Activated B cell treated with CpG ODN at 0.5 μM for 24 hours (primary cell): ENCODE data around the gene LRCH1. TPM values are rescaled to one million over a fixed set of nuclear protein-coding genes. Genes with fewer than 3 reads are reported as not detected.
"Not testable (repeated sequence)": the region's sequence is repeated elsewhere in the genome, so short reads cannot be mapped to it uniquely, and the experiment has no call there.

Experiments used
- ATAC-seq: fragments of 200-7000 bp; cut with Tn5 transposase; one replicate; pipeline ENCODE4 v1.10.0; 2021; ENCODE audit warnings: low read depth, mild to moderate bottlenecking, moderate library complexity
- CTCF ChIA-PET: fragments of 350-600 bp; sonication (Branson Sonifier 250); formaldehyde crosslinking; loops from one replicate; lab custom pipeline; 2021; ENCODE audit warnings: antibody characterized with exemption; lab: Charles Lee
- POLR2A ChIA-PET: fragments of 350-600 bp; sonication (Branson Sonifier 250); formaldehyde crosslinking; loops from one replicate; lab custom pipeline; 2021; ENCODE audit warnings: antibody characterized with exemption; lab: Charles Lee
- DNase-seq: peaks from one replicate; pipeline ENCODE4 v3.0.0; 2022
- H3K27ac Mint-ChIP-seq: one replicate; pipeline ENCODE4 v1.8.0; 2020; ENCODE audit warnings: mixed read lengths
- H3K27me3 Mint-ChIP-seq: one replicate; pipeline ENCODE4 v1.8.0; 2021; ENCODE audit warnings: mixed read lengths
- H3K36me3 Mint-ChIP-seq: one replicate; pipeline ENCODE4 v1.8.0; 2021; ENCODE audit warnings: low read depth, mixed read lengths
- H3K4me1 Mint-ChIP-seq: one replicate; pipeline ENCODE4 v1.8.0; 2021; ENCODE audit warnings: mixed read lengths
- H3K4me3 Mint-ChIP-seq: one replicate; pipeline ENCODE4 v1.8.0; 2020; ENCODE audit warnings: mild to moderate bottlenecking, mixed read lengths
- H3K9me3 Mint-ChIP-seq: one replicate; pipeline ENCODE4 v1.8.0; 2020; ENCODE audit warnings: mixed read lengths
- intact Hi-C: fragments of 100-400 bp; cut with micrococcal nuclease; formaldehyde crosslinking; loops from one replicate; pipeline ENCODE4 v1.15.1; 2024
- total RNA-seq: library from RNA; stranded (reverse); gene quantifications from 2 replicates; pipeline ENCODE4 v1.2.3, GENCODE V29; 2022
- TF ChIP-seq, protein P1 (sequence below): fragments of 200-600 bp; IDR thresholded peaks from one replicate; pipeline ENCODE4 v1.8.0; 2022; ENCODE audit warnings: antibody characterized with exemption, mild to moderate bottlenecking

Gene LRCH1
- total RNA-seq, 1 donor from 2014 or later, result 46.3 TPM

DNA sequence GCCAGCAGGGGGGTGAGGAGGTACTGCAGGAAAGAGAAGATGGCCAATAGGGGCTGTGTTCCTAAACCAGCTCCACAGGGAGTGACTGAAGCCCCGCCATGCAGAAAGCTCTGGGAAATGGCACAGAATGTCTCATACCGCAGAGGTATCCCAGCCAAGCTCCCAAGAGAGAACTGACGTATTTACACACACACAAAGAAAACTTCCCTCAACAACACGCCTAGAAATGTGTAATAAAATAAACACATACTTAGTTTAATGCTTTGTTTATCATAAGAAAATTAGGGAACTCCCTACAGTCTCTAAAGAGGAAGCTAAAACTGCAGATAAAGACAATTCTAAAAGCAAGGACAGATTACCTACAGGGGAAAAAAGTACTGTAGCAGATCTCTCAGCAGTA lies 204.0 kb downstream of the LRCH1 start:
- H3K4me1 Mint-ChIP-seq, result peaks cover 26% of the 10 kb centered on the region
- no peak overlapping the region for H3K4me3 Mint-ChIP-seq
- no peak for DNase-seq

DNA sequence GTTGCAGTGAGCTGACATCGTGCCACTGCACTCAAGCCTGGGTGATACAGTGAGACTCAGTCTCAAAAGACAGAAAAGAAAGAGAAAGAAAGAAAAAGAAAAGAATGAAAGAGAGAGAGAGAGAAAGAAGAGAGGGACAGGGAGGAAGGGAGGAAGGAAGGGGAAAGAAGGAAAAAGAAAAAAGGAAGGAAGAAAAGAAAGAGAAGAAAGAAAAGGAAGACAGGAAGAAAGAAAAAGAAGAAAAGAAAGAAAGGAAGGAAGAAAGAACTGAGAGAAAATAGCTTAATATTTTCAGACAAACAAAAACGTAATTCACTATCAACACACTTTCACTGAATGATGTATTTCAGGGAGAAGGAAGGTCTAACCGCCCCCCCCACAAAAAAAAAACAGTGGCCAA lies 204.7 kb downstream of the LRCH1 start:
- peaks cover 23% of the 10 kb centered on the region for H3K4me1 Mint-ChIP-seq
- POLR2A ChIA-PET, result interaction anchor here (0.6 kb wide), 1 partner anchor 163 kb away, joined by 3 read pairs; no protein-coding TSS in a partner anchor
- no peak for DNase-seq
- H3K36me3 Mint-ChIP-seq, result peaks cover 4% of the 10 kb centered on the region
- peaks cover 1% of the 10 kb centered on the region for H3K27me3 Mint-ChIP-seq
- CTCF ChIA-PET, result interaction anchor here (0.7 to 1.7 kb wide), 2 partner anchors 17 to 206 kb away, joined by 3 read pairs; no protein-coding TSS in a partner anchor
- no peak for ATAC-seq
- TF ChIP-seq, protein P1, sequence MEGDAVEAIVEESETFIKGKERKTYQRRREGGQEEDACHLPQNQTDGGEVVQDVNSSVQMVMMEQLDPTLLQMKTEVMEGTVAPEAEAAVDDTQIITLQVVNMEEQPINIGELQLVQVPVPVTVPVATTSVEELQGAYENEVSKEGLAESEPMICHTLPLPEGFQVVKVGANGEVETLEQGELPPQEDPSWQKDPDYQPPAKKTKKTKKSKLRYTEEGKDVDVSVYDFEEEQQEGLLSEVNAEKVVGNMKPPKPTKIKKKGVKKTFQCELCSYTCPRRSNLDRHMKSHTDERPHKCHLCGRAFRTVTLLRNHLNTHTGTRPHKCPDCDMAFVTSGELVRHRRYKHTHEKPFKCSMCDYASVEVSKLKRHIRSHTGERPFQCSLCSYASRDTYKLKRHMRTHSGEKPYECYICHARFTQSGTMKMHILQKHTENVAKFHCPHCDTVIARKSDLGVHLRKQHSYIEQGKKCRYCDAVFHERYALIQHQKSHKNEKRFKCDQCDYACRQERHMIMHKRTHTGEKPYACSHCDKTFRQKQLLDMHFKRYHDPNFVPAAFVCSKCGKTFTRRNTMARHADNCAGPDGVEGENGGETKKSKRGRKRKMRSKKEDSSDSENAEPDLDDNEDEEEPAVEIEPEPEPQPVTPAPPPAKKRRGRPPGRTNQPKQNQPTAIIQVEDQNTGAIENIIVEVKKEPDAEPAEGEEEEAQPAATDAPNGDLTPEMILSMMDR, result no peak
- no peaks in the 10 kb centered on the region for H3K9me3 Mint-ChIP-seq
- H3K27ac Mint-ChIP-seq, result no peak overlapping the region
- intact Hi-C loops, result no loop called here
- no peak overlapping the region for H3K4me3 Mint-ChIP-seq

More for the DNA sequence above, 204.0 kb downstream of the LRCH1 start:
- Mint-ChIP-seq H3K9me3 (no peaks in the 10 kb centered on the region), H3K27ac (no peak overlapping the region), H3K36me3 (peaks cover 7% of the 10 kb centered on the region), H3K27me3 (peaks cover 1% of the 10 kb centered on the region)
- TF ChIP-seq, protein P1, result no peak
- POLR2A ChIA-PET, result interaction anchor here (0.6 kb wide), 1 partner anchor 163 kb away, joined by 3 read pairs; no protein-coding TSS in a partner anchor
- intact Hi-C loops, result no loop called here
- ATAC-seq, result no peak
- CTCF ChIA-PET, result interaction anchor here (0.7 to 1.7 kb wide), 2 partner anchors 18 to 205 kb away, joined by 3 read pairs; no protein-coding TSS in a partner anchor

DNA sequence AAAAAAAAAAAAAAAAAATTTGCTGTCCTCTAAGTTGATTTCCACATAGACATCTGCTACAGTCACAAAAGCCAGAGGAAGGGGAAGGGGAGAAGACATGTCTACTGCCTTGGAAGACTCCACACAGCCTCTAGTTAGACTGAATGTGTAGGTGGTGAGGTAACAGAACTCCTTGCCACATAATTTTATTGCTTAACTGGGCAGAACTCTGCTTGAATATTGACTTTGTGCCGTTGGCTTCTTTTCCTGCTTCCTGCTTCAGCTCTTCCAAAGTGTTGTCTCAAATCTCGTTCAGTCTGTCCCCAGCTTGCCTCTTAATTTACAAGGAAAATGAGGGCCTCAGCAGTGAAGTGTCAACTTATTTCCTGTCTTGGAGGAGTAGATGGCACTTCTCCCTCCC lies 206.9 kb downstream of the LRCH1 start:
- Mint-ChIP-seq H3K4me3 (no peak overlapping the region), H3K27ac (no peak overlapping the region), H3K9me3 (no peaks in the 10 kb centered on the region), H3K36me3 (no peaks in the 10 kb centered on the region), H3K27me3 (peaks cover 1% of the 10 kb centered on the region), H3K4me1 (peaks cover 21% of the 10 kb centered on the region)
- ATAC-seq (no peak), DNase-seq (no peak)
- TF ChIP-seq, protein P1, result no peak
- intact Hi-C loops, result loop anchor here (10.0 kb wide), 1 partner anchor 1015 kb away; no protein-coding TSS in a partner anchor
- ChIA-PET CTCF (no interaction called here), POLR2A (no interaction called here)

DNA sequence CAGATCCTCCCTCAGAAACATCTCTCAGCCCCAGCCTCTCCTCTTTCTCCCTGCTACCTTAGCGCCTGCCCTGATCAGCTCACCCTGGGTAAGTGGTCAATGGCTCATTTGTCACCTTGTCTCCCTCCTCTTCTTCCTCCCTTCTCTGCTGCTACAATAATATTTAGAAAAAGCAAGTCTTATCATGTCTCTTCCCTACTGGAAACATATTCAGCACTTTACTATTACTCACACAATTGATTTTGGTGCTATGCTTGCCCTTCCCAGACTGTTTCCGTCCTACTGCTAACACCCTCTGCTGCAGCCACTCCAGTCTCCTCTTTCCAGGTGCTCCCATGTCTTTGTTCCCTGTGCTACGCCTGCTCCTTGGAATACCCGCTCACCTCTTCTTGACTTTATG lies 208.2 kb downstream of the LRCH1 start:
- H3K27me3 Mint-ChIP-seq, result peaks cover 1% of the 10 kb centered on the region
- no peak overlapping the region for H3K27ac Mint-ChIP-seq
- CTCF ChIA-PET, result no interaction called here
- POLR2A ChIA-PET, result no interaction called here
- no peaks in the 10 kb centered on the region for H3K9me3 Mint-ChIP-seq
- TF ChIP-seq, protein P1, result no peak
- no peaks in the 10 kb centered on the region for H3K36me3 Mint-ChIP-seq
- H3K4me3 Mint-ChIP-seq, result no peak overlapping the region
- intact Hi-C loops, result loop anchor here (10.0 kb wide), 1 partner anchor 1014 kb away; no protein-coding TSS in a partner anchor
- DNase-seq, result no peak
- H3K4me1 Mint-ChIP-seq, result peaks cover 21% of the 10 kb centered on the region
- no peak for ATAC-seq

DNA sequence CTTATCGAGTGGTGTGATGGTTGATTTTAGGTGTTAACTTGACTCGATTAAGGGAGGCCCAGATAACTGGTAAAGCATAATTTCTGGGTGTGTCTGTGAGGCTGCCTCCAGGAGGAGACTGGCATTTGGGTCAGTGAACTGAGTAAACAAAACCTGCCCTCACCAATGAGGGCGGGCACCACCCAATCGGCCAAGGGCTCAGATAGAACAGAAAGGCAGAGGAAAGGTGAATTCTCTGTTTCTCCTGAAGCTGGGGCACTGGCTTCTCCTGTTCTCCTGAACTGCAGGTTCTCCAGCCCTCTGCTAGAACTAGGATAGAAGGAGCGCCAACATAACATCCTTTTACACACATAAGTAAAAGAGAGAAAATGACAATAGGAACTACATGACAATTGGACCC lies 208.9 kb downstream of the LRCH1 start:
- peaks cover 1% of the 10 kb centered on the region for H3K27me3 Mint-ChIP-seq
- DNase-seq (no peak), ATAC-seq (no peak)
- H3K4me3 Mint-ChIP-seq, result no peak overlapping the region
- H3K9me3 Mint-ChIP-seq, result no peaks in the 10 kb centered on the region
- POLR2A ChIA-PET, result no interaction called here
- no peaks in the 10 kb centered on the region for H3K36me3 Mint-ChIP-seq
- CTCF ChIA-PET, result no interaction called here
- no peak overlapping the region for H3K27ac Mint-ChIP-seq
- intact Hi-C loops, result loop anchor here (10.0 kb wide), 1 partner anchor 1013 kb away; no protein-coding TSS in a partner anchor
- TF ChIP-seq, protein P1, result no peak
- peaks cover 18% of the 10 kb centered on the region for H3K4me1 Mint-ChIP-seq

DNA sequence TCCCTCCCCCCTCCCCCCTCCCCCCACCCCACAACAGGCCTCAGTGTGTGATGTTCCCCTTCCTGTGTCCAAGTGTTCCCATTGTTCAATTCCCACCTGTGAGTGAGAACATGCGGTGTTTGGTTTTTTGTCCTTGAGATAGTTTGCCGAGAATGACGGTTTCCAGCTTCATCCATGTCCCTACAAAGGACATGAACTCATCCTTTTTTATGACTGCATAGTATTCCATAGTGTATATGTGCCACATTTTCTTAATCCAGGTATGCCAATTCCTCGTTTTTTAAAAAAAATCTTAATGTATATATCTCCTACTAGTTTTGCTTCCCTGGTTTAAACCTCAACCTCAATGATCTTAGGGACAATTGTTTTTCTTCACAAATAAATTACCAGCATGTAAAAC lies 217.0 kb downstream of the LRCH1 start:
- H3K4me3 Mint-ChIP-seq, DNase-seq, CTCF ChIA-PET, H3K4me1 Mint-ChIP-seq, ATAC-seq, H3K27ac Mint-ChIP-seq, POLR2A ChIA-PET, H3K9me3 Mint-ChIP-seq, H3K27me3 Mint-ChIP-seq: not testable (repeated sequence)
- H3K36me3 Mint-ChIP-seq, result peaks cover 44% of the 10 kb centered on the region
- intact Hi-C loops, result loop anchor here (10.0 kb wide), 1 partner anchor 1005 kb away; no protein-coding TSS in a partner anchor
